Mesendoderm (in vitro differentiated cells): Measurements from ENCODE around the gene SHLD3. TPM values are rescaled to one million over a fixed set of nuclear protein-coding genes. Genes with fewer than 3 reads are reported as not detected.

Experiments used
- small RNA-seq: library from polyadenylated mRNA; stranded (forward); fragments of <200 nt; extraction: miRNeasy Mini kit (QIAGEN cat#:217004); gene quantifications from one replicate; pipeline ENCODE3, GENCODE V24; 2013; ENCODE audit not compliant: insufficient read depth

SHLD3 gene

Small RNAs within 50 kb of the gene (small RNA-seq; reads per million reads assigned to genes)
- not detected for gene RNU6-540P
